NCI-H2107 treated with DMSO at 0.1 percent for 48 hours (cell line): ENCODE measurements around the gene SYT14.
"Not testable (repeated sequence)": the region's sequence is repeated elsewhere in the genome, so short reads cannot be mapped to it uniquely, and the experiment has no call there.

Experiments used
- DNase-seq: peaks from one replicate; lab custom pipeline; 2025; ENCODE audit not compliant: unreplicated experiment; lab: John Stamatoyannopoulos, UW

Gene SYT14

GRCh38 chr1:209936125-209936524 is 1.9 kb upstream of the SYT14 start:
- no peak for DNase-seq

DNA sequence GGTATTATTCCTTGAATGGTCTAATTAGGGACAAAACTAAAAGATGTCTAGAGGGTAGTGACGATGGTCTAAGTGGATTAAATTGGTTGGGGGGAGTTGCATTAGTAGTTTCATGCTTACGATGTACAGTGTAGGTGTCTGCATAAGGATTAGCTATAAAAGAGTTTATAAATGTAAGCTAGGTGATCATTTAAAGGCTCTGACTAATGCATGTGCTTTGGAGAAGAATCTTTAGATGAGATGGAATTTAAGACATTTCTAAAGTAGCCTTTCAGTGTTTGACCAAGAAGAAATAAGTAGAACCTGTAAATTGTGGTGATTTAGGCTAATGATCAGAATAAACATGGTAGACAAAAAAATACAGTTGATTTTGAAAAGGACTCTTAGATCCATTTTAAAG is 7.4 kb downstream of the SYT14 start:
- no peak for DNase-seq

GRCh38 chr1:209948155-209948554 is 10.1 kb downstream of the SYT14 start:
- no peak for DNase-seq

DNA sequence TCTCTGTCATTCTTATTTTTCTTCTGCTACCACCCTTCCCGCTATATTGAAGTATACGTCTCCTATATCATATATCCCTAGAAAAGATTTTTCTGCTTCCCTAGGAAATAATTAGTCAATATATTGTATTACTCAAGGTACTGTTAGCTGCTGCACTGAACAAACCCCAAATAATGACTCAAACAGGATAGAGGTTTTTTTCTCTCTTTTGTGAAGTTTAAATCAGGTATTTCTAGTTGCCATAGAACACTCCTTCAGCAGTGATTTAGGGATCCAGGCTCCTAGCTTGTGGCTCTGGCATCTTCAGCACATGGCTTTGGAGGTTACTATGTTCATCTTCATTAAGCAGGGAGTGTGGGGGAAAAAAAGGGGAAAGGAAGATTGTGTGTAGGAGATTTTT is 18.1 kb downstream of the SYT14 start:
- no peak for DNase-seq

- DNase-seq = no peak
Measured at GRCh38 chr1:209959623-209960022, 21.6 kb downstream of the SYT14 start.

- no peak for DNase-seq
Measured at GRCh38 chr1:209960926-209961325, 22.9 kb downstream of the SYT14 start.

DNA sequence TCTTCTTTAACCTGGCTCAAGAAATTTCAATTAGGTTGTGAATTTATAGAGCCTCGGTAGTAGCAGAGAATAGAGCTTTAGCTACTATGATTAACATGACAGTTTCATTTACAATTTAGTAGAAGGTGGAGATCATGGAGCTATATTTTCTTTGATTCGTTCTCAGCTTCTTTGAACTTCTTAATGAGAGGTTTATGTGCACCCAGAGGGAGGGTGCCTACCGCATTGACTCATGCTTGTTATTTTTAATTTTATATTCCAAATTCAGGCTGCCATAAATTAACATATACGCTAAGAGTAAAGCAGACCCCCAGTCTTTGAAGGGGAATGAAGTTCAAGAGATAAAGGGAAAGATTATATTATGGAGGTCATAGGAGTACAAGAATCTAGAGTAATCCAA is 24.4 kb downstream of the SYT14 start:
- DNase-seq = no peak

GRCh38 chr1:209962856-209963255 is 24.8 kb downstream of the SYT14 start:
- DNase-seq = no peak

GRCh38 chr1:209965996-209966395 is 28.0 kb downstream of the SYT14 start:
- no peak for DNase-seq

DNA sequence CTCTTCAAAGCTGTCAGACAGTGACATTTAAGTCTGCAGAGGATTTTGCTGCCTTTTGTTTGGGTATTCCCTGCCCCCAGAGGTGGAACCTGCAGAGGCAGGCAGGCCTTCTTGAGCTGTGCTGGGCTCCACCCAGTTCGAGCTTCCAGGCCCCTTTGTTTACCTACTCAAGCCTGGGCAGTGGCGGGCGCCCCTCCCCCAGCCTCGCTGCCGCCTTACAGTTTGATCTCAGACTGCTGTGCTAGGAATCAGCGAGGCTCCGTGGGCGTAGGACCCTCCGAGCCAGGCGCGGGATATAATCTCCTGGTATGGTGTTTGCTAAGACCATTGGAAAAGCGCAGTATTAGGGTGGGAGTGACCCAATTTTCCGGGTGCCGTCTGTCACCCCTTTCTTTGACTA is 40.7 kb downstream of the SYT14 start:
- not testable (repeated sequence) for DNase-seq

DNA sequence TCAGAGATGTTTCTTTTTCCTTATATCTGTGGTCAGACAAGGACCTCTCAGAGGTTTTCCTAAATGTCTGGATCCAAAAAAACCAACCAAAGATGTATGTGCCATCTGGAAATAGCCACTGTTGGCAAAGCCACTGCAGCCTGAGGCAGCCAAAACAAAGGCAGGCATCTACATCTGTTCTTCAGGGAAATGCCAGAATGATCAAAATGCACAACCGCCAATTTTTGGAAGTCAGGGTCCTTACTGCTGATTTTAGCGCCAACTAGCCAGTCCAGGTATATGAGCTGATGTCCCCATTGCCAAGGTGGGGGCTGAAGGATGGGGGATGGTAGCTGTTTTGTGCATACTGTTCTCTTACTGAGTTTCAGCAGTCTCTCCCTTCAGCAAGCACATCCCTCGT is 45.9 kb downstream of the SYT14 start:
- DNase-seq = no peak

DNA sequence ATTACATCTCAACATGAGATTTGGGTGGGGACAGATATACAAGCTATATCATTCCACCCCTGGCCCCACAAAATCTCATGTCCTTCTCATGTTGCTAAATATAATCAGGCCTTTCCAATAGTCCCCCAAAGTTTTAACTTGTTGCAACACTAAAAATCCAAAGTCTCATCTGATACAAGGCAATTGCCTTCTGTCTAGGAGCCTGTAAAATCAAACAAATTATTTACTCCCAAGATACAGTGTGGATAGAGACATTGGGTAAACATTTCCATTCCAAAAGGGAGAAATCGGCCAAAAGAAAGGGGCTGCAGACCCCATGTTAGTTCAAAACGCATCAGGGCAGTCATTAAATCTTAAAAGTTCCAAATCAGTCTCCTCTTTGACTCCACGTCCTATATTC is 47.0 kb downstream of the SYT14 start:
- DNase-seq = no peak

GRCh38 chr1:209988706-209989105 is 50.7 kb downstream of the SYT14 start:
- DNase-seq = no peak

DNA sequence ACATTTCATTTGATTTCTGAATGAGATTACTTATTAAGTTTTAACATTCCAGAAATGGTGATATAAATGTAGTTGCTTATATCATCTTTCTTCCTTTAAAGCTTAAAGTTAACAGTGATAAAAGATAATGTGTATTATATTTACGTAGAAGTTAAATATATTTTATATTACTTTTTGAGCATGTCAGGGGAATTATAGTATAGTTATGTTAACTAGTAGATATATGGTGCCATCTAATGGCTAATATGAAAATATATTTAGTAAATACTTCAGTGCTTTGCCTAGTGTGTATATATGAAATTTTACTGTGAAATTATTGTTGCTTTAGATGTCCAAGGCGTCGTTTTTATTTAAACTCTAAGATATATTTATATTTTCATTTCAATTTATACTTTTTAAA is 51.5 kb downstream of the SYT14 start:
- DNase-seq = peak; percentile 51

DNA sequence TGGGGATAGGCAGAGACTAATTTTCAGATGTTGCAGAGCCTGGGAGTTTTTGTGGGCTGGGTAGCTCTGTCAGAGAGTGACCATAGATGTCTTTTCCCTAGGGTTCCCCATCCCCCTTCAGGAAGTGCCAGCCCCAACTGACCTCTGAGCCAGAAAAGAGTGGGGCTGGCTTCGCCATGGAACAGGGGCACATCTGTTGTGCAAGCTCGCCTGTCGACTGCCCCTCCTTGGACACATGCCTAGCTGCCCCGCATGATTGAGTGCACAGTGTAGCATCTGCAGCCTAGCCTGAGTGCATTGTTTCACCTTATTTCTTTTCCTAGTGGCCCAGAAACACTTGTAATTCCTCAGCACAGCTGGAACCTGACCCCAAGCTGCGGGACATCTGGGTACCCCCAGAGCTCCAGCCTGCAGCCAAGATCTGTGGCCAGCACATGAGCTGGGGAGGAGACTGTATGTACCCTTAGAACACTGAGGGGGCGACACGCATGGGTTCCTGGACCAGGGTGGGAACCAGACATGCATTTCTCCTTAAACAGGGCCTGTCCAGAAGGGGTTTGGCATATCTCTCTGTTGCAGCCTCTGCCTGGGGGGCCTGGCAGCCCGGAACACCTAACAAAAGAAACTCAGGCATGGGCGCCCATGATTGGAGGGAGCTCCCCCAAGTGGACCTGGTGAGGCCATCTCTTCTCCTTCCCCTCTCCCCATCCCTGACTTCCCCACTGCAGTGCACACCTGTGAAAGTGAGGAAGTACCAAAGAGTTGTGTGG is 55.2 kb downstream of the SYT14 start:
- DNase-seq = no peak

GRCh38 chr1:209996348-209996747 is 58.3 kb downstream of the SYT14 start:
- DNase-seq = no peak

- DNase-seq = no peak
Measured at GRCh38 chr1:209999005-209999404, 61.0 kb downstream of the SYT14 start.

GRCh38 chr1:210001751-210002150 is 63.7 kb downstream of the SYT14 start:
- DNase-seq = no peak

- no peak for DNase-seq
Measured at GRCh38 chr1:210003501-210003900, 65.5 kb downstream of the SYT14 start.

- no peak for DNase-seq
Measured at GRCh38 chr1:210010161-210010560, 72.1 kb downstream of the SYT14 start.

DNA sequence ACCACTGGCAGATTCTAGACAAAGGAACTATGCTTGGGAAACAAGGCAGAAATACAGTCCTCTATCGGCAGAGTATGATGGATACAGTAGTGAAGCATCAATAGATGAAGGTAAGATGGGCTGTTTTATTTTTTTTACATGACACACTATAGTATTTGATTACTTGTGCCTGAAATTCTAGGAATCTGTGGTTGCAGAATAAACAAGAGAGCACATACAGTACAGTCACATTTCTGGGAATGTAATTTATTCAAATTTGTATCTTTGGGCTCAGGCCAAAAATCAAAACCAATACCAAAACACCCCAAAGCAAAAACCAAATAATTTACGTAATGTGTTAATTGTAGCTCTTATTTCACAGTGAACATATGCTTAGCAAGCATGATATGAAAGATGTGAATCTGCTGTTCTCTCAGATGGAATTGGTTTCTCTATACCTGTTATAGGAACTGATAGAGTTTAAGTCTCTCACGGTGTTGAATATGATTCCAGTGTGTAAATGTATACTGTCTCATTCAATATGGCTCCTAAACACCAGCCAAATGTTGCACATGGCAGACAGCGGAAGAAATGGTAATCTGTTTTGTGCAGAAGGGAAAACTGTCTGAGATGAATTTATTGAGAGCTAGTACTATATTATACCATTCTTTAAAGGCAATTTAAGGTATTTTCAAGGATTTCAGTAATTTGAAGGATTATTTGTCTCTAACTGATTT is 83.3 kb downstream of the SYT14 start:
- no peak for DNase-seq

DNA sequence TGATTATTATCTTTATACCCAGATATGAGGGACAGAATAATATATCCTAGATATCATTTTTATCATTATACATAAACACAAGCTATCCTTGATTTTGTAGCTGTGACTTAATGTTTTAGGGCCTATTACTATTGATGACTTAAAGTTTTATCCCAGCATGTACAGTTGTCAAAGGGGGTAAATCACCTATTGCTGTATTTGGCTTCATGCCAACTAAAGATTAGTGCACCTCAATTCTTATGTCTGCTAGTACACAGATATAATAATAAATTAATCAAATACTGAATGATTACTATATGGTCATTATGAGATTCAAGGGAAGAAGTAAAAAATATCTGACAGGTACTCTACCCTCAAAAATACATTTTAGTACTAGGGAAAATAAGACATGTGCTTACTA is 84.0 kb downstream of the SYT14 start:
- DNase-seq = no peak

DNA sequence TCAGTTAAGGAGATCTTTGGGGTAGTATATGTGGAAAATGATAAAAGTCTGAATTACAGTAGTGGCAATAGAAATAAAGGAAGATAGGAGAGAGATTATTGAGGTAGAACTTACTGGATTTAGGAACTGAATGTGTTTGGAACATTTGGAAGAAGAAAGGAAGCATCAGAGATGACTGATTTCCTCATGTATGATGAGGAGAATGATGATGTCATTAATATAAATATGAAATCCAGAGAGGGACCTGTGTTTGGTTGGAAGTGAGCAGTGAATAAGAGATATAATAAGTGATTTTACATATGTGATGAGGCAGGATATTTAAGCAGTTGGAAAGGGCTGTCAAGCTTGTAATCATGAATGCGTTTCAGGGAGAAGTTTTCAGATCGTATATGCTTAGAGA is 86.3 kb downstream of the SYT14 start:
- DNase-seq = no peak
